SK-N-SH (cell line): ENCODE results near the gene SMIM29.

Source experiments
- EP300 ChIP-seq, 2 experiments: IDR thresholded peaks; 2 replicates each; pipeline versions ENCODE4 v1.4.0 to v1.6.1; 2012; ENCODE audit warnings: borderline replicate concordance in 1 of 2, low read depth in 1 of 2, low read length in 1 of 2
- TF ChIP-seq, protein P1 (sequence below): fragments of 200-600 bp; sonication (generic); IDR thresholded peaks from 2 replicates; pipeline ENCODE4 v1.6.1; 2017; ENCODE audit warnings: antibody characterized with exemption, mild to moderate bottlenecking, moderate library complexity

DNA sequence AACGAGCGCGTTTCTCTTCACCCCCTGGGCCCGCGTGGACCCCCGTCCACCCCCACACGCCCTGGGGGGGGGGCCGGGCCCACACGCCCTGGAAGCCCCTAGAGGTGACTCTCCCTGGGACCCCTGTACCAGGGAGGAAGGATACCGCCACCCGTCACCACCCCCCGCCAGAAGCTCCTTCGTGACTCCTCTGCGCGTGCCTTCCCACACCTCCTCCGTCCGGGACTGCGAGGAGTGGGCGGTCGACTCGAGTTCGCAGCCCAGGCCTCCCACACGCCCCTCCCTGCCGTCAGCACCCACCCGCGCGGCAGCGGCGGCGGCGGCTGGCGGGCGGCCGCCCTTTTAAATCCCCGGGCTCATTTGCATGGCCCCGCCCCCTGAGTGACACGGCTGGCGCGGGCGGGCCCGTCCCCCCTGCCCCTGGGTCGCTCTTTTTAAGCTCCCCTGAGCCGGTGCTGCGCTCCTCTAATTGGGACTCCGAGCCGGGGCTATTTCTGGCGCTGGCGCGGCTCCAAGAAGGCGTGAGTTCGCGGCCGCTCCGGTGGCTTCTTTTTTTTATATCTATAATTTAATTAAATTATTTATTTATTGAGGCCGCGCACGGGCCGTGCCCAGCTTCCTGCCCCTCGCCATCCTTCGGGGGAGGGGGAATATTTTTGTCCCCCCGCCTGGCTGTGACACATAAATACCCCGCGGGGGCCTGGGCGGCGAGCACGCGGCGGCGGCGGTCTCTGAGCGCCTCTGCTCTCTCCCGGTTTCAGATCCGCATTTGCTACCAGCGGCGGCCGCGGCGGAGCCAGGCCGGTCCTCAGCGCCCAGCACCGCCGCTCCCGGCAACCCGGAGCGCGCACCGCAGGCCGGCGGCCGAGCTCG, 12.1 kb downstream of the SMIM29 start, which contains the start of gene HMGA1:
- no peak for TF ChIP-seq EP300 (IDR thresholded peaks at IDR 0.05; ENCODE audit: borderline replicate concordance in 1 of 2, low read depth in 1 of 2, low read length in 1 of 2)
- TF ChIP-seq, protein P1, sequence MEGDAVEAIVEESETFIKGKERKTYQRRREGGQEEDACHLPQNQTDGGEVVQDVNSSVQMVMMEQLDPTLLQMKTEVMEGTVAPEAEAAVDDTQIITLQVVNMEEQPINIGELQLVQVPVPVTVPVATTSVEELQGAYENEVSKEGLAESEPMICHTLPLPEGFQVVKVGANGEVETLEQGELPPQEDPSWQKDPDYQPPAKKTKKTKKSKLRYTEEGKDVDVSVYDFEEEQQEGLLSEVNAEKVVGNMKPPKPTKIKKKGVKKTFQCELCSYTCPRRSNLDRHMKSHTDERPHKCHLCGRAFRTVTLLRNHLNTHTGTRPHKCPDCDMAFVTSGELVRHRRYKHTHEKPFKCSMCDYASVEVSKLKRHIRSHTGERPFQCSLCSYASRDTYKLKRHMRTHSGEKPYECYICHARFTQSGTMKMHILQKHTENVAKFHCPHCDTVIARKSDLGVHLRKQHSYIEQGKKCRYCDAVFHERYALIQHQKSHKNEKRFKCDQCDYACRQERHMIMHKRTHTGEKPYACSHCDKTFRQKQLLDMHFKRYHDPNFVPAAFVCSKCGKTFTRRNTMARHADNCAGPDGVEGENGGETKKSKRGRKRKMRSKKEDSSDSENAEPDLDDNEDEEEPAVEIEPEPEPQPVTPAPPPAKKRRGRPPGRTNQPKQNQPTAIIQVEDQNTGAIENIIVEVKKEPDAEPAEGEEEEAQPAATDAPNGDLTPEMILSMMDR = no peak
